K562 (cell line): ENCODE measurements around the gene SLC25A42.

Source experiments
- CHD1 ChIP-seq: fragments of 200-600 bp; sonication (generic); IDR thresholded peaks from one replicate; pipeline ENCODE4 v1.6.1; 2012; ENCODE audit warnings: mild to moderate bottlenecking, moderate library complexity, low read length, inconsistent platforms
- E2F4 ChIP-seq: sonication (generic); formaldehyde crosslinking; IDR thresholded peaks from 2 replicates; pipeline ENCODE4 v1.8.0; 2022; ENCODE audit warnings: mild to moderate bottlenecking, low read depth, missing genetic modification reagents
- ELK1 ChIP-seq: sonication (generic); formaldehyde crosslinking; IDR thresholded peaks from 2 replicates; pipeline ENCODE4 v1.8.1; 2022; ENCODE audit warnings: missing genetic modification reagents
- GATA2 ChIP-seq: sonication (generic); formaldehyde crosslinking; IDR thresholded peaks from 2 replicates; pipeline ENCODE4 v1.4.0; 2020; ENCODE audit warnings: mild to moderate bottlenecking, missing genetic modification reagents
- GATAD2B ChIP-seq: fragments of 450-650 bp; IDR thresholded peaks from 2 replicates; pipeline ENCODE4 v1.6.1; 2017; ENCODE audit warnings: mild to moderate bottlenecking, borderline replicate concordance
- POLR2A ChIP-seq: fragments of 450-650 bp; conservative IDR thresholded peaks from 2 replicates; pipeline ENCODE4 v1.6.1; 2016
- POLR2AphosphoS5 ChIP-seq: IDR thresholded peaks from 2 replicates; pipeline ENCODE4 v1.6.1; 2011; ENCODE audit warnings: mild to moderate bottlenecking, low read depth, low read length, moderate library complexity; ENCODE audit not compliant: control insufficient read depth, insufficient read depth
- POU5F1 ChIP-seq: fragments of 150-350 bp; IDR thresholded peaks from 2 replicates; pipeline ENCODE4 v1.6.1; 2014; ENCODE audit warnings: borderline replicate concordance, low read length, low read depth, mild to moderate bottlenecking; ENCODE audit not compliant: partially characterized antibody
- SMAD1 ChIP-seq: fragments of 150-350 bp; IDR thresholded peaks from 2 replicates; pipeline ENCODE4 v1.6.1; 2014; ENCODE audit warnings: low read length, low read depth; ENCODE audit not compliant: partially characterized antibody
- U2AF1 ChIP-seq: fragments of 200-400 bp; formaldehyde crosslinking; optimal IDR thresholded peaks from 2 replicates; pipeline ENCODE3; 2017; ENCODE audit warnings: mild to moderate bottlenecking, low read depth, low read length, moderate library complexity
- USF2 ChIP-seq: sonication (generic); formaldehyde crosslinking; IDR thresholded peaks from 2 replicates; pipeline ENCODE4 v1.5.0; 2020; ENCODE audit warnings: missing genetic modification reagents
- ZNF644 ChIP-seq: fragments of 200-800 bp; sonication (Bioruptor generic); IDR thresholded peaks from 2 replicates; pipeline ENCODE4 v1.6.1; 2016; ENCODE audit warnings: low read depth, missing genetic modification characterization, missing compliant biosample characterization

GRCh38 chr19:19157808-19158207, 94.0 kb downstream of the SLC25A42 start:
- TF ChIP-seq POLR2AphosphoS5 (no peak), U2AF1 (no peak), E2F4 (CRISPR knock-in tag) (no peak), CHD1 (no peak), GATAD2B (no peak), POLR2A (no peak), SMAD1 (no peak), ZNF644 (tag) (no peak), USF2 (no peak), ELK1 (CRISPR knock-in tag) (no peak), POU5F1 (no peak), GATA2 (CRISPR knock-in tag) (no peak)
